GM19193 (cell line): ENCODE data around the gene DACH2.

Experiments
- POLR2A ChIP-seq: IDR thresholded peaks from 4 replicates; pipeline ENCODE4 v1.6.1; 2011; ENCODE audit not compliant: insufficient read depth, insufficient read length; ENCODE audit errors: extremely low read depth

DACH2 gene

DNA sequence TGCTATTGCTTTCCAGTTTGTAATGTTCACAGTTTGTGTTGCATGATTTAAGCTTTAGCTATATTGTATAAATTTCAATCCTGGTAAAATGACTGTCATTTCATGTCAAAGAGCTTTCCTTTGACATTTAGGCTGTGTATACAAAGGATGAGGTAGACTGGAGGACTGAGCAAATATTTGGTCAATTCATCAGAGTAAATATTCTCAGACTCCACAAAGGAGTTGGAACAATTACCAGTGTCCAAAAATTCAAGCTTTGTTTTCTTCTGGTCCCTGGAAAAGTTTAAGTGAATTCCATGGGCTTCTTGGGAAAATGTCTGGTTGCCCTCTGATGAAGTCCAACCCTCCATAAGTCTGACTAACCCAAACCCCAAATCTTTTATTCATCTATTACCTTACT, 682.4 kb downstream of the DACH2 start:
- TF ChIP-seq POLR2A: no peak

DNA sequence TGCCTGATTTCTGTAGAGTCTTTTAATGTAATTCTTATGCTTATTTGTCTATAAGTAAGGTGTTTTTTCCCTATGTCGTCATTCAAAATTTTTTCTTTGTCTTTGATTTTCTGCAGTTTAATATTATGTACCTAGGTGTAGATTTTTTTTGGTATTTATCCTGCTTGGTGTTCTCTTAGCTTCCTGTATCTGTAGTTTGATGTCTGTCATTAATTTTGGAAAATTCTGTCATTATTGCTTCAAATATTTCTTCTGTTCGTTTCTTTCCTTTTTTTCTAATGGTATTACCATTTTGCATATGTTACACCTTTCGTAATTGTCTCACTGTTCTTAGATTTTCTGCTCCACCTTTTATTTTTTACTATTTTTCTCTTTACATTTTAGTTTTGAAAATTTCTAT, 696.9 kb downstream of the DACH2 start:
- TF ChIP-seq POLR2A: no peak
